Measurements from ENCODE around the gene GOLGA6B.
"Not testable (repeated sequence)": the region's sequence is repeated elsewhere in the genome, so short reads cannot be mapped to it uniquely, and the experiment has no call there.

The GOLGA6B gene

DNA sequence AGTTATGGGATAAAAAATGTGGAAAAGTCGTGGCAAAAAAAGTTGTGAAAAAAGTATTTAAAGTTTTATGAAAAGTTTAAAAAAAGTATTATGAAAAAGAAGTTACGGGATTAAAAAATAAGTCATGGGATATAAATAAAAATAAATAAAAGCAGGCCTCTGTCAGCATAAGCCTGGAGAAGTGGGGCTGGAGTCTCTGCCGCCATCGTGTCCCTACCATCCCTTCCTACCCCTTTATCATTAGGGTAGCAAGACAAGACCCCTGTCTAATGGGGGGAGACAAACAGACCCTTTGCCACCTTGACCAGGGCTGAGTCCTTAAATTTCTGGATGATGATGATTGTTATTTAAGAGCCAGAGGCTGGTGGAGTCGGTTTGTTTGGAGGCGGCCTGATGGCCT, 15.3 kb downstream of the GOLGA6B start:
- DNase-seq (ENCODE audit: low read depth): not testable (repeated sequence)

DNA sequence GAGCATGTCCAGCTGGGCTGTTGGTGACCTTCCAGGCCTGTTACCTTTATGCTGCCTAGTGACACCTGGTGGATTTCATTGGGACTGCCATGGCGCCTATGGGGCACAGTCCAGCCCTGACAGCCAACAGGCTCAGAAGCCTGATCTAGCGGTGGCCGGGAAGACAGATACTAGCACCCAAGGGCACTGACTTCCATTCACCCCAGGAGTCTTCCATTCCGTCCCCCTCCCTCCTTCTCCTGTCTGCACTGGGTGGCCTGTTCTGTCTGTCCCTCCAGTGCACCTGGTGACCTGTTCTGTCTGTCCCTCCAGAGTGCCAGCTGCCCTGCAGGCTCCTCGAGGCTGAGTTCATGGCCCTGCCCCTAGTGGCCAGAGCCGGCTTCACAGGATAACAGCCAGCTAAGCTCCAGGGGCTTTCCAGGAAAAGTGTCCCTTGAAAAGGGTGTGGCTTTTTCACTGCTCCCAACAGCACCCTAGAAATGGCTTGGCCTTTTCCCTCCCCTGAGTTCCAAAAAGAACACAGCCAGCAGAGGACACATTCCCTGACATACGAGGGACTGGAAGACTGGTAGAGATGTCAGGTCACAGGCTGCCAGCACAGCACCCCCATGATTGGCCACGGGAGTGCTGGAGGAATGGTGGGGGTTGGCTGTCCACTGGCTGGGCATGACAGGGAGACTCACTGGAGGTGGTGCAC, 16.3 kb downstream of the GOLGA6B start:
- not testable (repeated sequence) for DNase-seq (ENCODE audit: low read depth)

DNA sequence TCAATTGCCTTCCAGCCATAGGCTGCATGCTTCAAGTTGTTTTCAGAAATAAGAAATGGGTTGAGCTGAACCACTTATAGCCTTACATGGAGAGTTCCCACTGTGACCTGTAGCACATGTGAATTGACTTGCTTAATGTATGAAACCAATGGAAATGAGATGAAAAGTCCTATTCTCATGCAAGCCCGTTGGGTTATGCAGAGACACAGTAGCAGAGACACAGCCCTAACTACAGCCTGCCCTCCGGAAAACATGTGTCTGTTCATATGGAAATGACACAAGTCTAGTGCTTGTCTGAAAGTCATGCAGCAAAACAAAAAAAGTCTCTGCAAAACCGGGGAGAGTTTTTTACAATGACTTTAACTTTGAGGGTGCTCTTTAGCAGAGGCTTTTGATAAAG, 17.0 kb downstream of the GOLGA6B start:
- no peak for DNase-seq (ENCODE audit: low read depth)

DNA sequence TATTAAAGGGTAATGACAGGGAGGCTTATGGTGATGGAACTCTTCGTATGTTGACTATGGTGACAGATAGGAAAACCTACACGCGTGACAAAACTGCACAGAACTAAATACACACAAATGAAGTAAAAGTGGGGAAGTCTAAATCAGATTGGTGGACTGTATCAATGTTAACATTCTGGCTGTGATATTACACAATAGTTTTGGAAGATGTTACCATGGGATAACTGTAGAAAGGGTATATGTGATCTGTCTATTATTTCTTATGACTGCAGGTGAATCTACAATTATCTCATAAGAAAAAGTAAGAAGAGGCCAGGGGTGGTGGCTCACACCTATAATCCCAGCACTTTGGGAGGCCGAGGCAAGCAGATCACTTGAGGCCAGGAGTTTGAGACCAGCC, 22.3 kb downstream of the GOLGA6B start:
- DNase-seq (ENCODE audit: low read depth): no peak

DNA sequence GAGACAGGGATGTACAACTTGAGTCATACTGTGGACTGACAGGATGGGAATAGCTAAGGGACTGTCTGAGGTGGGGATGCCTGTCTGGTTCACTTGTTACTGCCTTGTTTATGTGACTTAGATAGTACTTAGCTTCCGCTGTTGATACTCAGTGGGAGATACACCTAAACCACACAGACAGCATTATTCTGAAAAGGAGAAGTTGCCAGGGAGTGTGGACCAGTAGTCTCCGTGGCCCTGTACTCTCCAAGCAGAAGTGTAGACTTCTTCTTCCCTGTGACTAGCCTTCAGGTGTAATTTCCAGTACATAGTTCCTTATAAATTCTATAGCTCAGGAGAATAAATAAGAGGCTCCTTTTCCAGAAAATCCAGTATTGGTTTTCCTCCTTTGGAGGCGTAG, 26.4 kb downstream of the GOLGA6B start:
- no peak for DNase-seq (ENCODE audit: low read depth)

DNA sequence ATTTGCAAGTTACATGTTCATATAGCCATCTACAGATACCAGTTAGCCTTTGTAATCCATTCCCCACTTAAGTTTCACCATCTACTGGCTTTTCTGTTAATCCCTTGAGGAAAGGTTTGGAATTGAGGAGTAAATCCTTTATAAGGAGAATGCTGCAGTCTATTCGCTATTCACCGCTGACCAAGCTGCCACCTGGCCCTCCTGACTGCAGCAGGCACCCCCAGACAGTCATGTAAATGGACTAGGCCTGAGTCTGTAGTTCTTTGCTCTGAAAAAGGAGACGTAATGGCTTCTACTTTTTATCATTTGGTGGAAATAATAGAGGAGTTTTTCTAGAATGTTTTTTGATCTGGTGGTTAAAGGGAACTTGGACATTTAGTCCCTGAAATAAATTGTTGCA, 28.3 kb downstream of the GOLGA6B start:
- DNase-seq (ENCODE audit: low read depth): no peak

DNA sequence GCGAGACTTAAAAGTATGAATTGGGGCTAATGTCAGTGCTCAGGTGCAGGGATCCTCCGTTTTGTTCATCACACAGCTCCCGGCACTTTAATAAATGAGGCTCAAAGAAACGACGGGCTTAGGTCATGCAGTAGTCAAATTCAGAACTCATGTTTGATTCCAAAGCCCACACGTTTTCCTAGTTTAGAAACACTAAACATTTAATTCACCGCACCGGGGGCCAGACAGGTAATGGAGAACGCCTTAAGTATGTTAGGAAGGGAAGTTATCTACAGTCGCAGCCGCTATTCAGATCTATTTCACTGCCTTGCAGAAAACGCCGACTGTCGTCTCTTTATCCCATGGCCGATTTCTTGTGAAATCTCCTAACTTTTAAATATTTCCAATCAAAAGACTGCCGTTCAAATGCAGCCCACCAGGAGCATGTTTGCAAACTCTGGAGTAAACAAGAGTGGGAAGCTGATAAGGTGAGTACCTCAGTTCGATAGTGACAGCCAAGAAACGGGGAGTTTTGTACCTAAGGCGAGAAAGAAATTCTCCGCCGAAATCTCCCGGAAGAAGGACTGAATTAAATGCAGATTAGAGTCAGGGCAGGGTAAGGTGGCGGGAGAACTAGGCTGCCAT, 30.9 kb downstream of the GOLGA6B start:
- DNase-seq (ENCODE audit: low read depth): no peak

DNA sequence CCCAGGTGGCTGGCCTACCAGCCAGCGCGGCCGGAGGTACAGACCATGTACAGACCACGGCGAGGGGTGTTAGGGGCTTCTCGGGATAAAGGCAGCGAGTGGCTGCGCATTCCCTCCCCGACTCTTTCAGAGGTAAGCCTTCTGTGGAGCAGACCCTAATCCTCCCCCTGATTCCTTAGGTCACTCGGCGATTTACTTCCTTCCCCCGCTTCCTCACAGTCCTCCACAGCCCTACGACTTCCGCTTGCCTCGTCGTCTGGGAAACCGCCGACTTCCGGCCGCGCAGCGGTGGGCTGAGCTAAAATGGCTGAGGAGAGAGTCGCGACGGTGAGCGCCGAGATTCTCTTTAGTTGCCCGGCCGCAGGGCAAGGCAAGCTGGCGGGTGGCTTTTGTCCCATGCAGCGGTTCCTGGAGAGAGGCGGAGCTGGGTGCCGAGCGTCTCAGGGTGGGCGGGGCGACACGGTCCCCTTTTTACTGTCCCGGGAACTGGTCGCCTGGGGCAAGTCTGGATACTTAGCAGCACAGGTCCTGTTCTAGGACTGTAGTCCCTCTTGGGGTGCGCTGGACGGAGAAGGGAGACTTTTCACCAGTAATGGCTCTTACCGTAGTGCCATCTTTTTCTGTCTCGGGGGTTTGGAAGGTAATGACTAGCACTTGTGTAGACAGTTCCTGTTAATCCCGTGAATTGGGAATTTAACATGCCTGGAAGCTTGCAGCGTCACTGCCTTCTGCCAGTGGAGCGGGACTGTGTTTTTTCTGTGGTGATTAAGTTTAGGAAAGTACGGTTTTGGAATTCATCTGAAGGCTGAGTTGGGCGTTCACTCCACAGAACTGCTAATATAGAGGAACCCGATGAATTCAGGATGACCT, 31.7 kb downstream of the GOLGA6B start, which contains the start of the genes BBS4 and HIGD2B:
Gene BBS4, plus strand, starts transcription at position 283 of the 870 bp plus-strand sequence. Its CDS starts 21 bp downstream, at position 304.
Gene HIGD2B, minus strand, starts transcription at position 258 of the 870 bp plus-strand sequence. CDS start 9,808 bp downstream, outside the sequence.
- DNase-seq (ENCODE audit: low read depth): peak; percentile 71

DNA sequence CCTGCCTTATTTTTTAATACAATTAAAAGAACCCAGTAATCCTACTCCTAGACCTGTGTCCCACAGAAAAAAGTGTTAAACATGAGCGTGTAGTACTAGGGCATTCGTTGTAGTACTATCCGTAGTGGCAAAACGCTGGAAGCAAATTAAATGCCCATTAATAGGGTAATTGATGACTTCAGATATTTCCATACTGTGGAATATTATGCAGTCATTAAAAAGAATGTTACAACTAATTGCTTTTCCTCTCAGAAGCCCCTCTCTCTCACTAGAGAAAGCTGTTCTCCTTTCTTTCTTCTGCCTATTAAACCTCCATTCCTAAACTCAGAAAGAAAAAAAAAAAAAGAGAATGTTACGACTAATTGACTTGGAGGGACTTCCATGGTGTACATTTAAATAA, 34.2 kb downstream of the GOLGA6B start:
- DNase-seq (ENCODE audit: low read depth): no peak

DNA sequence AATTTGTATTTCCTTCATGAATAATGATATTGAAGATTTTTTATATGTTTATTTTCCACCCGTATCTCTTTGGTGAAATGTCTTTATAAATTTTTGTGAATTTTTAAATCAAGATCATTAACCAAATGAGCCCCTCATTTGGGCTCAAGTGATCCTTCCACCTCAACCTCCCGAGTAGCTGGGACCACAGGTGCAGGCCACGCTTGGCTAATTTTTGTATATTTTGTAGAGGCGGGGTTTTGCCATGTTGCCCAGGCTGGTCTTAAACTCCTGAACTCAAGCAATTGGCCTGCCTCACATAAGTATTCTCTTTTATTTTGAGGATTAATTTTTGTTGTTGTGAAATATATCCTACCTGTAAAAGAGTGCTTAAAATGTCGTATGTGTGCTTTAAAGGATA, 36.4 kb downstream of the GOLGA6B start:
- no peak for DNase-seq (ENCODE audit: low read depth)

DNA sequence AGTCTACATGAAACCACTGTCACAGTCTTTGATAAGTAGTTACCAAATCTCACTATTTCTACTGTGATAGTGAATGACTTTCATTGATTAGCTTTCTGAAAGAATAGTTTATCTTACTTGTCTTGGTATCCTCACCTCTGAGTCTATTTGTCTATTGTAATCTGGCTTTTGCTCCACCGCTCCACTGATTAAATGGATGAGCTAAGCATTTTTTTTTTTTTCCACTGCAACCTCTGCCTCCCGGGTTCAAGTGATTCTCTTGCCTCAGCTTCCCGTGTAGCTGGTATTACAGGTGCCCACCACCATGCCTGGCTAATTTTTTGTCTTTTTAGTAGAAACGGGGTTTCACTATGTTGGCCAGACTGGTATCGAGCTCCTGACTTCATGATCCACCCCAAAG, 44.4 kb downstream of the GOLGA6B start:
- no peak for DNase-seq (ENCODE audit: low read depth)

DNA sequence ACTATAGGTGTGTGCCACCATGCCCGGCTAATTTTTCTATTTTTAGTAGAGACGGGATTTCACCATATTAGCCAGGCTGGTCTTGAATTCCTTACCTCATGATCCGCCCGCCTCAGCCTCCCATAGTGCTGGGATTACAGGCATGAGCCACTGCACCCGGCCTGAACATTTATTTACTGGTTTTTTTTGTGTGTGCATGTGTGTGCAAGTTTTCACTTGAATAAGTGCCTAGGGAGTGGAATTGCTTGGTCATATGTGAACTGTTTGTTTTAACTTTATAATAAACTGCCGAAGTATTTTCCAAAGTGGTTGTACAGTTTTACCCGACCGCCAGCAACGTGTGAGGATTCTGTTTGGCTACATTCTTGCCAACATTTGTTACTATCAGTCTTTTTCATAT, 45.6 kb downstream of the GOLGA6B start:
- no peak for DNase-seq (ENCODE audit: low read depth)

DNA sequence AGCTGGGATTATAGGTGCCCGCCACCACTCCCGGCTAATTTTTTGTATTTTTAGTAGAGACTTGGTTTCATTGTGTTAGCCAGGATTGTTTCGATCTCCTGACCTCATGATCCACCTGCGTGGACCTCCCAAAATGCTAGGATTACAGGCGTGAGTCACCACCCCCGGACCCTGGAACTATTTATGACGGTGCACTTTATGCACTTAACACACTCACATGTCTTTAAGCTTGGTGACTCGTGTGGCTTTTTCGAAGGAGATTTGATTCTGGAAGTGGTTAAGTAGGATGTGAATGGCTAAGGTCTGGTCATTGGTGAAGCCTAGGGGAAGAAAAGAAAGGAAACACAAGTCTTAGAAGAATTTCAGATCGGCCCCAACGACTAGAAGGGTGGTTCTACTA, 51.8 kb downstream of the GOLGA6B start:
- no peak for DNase-seq (ENCODE audit: low read depth)

DNA sequence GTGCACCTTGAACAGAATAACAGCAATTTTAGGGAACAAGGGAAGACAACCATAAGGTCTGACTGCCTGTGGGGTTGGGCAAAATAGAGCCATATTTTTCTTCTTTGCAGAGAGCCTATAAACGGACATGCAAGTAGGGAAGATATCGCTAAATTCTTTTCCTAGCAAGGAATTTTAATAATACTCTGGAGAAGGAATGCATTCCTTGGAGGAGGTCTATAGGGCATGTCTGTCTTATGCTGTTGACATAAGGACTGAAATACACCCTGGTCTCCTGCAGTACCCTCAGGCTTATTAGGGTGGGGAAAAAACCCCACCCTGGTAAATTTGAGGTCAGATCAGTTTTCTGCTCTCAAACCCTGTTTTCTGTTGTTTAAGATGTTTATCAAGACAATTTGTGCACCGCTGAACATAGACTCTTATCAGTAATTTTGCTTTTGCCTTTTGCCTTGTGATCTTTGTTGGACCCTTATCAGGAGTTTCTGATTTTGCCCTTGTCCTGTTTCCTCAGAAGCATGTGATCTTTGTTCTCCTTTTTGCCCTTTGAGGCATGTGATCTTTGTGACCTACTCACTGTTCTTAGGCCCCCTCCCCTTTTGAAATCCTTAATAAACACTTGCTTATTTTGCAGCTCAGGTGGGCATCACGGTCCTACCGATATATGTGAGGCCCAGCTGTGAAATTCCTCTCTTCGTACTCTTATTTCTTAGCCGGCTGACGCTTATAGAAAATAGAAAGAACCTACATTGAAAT, 54.2 kb downstream of the GOLGA6B start:
- DNase-seq (ENCODE audit: low read depth): not testable (repeated sequence)

Measured in GM04504 (cell line).